Endothelial cell of umbilical vein (primary cell): Measurements from ENCODE around the gene MRM2. TPM values are rescaled to one million over a fixed set of nuclear protein-coding genes. Genes with fewer than 3 reads are reported as not detected.

Source experiments
- BruUV-seq: library from RNA; stranded (reverse); fragments of 400-500 nt; replicated peaks from 2 replicates; lab custom pipeline; 2021; lab: Mats Ljungman, UMichigan
- CTCF ChIA-PET: fragments of 300-600, 350-600 bp; sonication (Branson Sonifier 250); formaldehyde crosslinking; loops from one replicate; lab custom pipeline; 2021; ENCODE audit warnings: antibody characterized with exemption, inconsistent platforms; lab: Charles Lee
- POLR2A ChIA-PET: fragments of 300-600, 350-600 bp; sonication (Branson Sonifier 250); formaldehyde crosslinking; loops from one replicate; lab custom pipeline; 2021; ENCODE audit warnings: antibody characterized with exemption, inconsistent platforms; lab: Charles Lee
- DNase-seq: peaks from one replicate; pipeline ENCODE4 v3.0.0-alpha.2; 2011; ENCODE audit warnings: low read depth, low spot score
- FAIRE-seq: peaks from 2 replicates; lab custom pipeline; 2011; peaks lifted over from hg19 to GRCh38; lab: Jason Lieb, UNC
- H2AFZ ChIP-seq: 2 replicates; pipeline ENCODE4 v1.6.0; 2012; ENCODE audit warnings: low read depth, low read length, control low read depth, inconsistent platforms
- H3K27ac ChIP-seq: 2 replicates; pipeline ENCODE4 v1.5.1; 2011; ENCODE audit warnings: low read depth, mild to moderate bottlenecking, control low read depth, low read length, moderate library complexity; ENCODE audit not compliant: insufficient read depth
- H3K27me3 ChIP-seq, 2 experiments: 2 replicates each; pipeline versions ENCODE4 v1.6.0 to v1.6.1; 2011; ENCODE audit warnings: low read length in 2 of 2, mixed read lengths in 1 of 2; ENCODE audit not compliant: control insufficient read depth in 2 of 2, insufficient read depth in 2 of 2
- H3K36me3 ChIP-seq, 2 experiments: 2 replicates in 1 of 2; 3 replicates in 1 of 2; pipeline ENCODE4 v1.5.1; 2011; ENCODE audit warnings: low read length in 2 of 2, mild to moderate bottlenecking in 1 of 2, moderate library complexity in 1 of 2; ENCODE audit not compliant: control insufficient read depth in 2 of 2, insufficient read depth in 2 of 2; ENCODE audit errors: extremely low read depth in 1 of 2
- H3K4me1 ChIP-seq: 3 replicates; pipeline ENCODE4 v1.5.1; 2011; ENCODE audit warnings: mild to moderate bottlenecking, low read length; ENCODE audit not compliant: control insufficient read depth, insufficient read depth; ENCODE audit errors: extremely low read depth
- H3K4me2 ChIP-seq: 2 replicates; pipeline ENCODE4 v1.6.1; 2011; ENCODE audit warnings: low read length, control low read depth, mixed read lengths; ENCODE audit not compliant: insufficient read depth
- H3K4me3 ChIP-seq, 3 experiments: fragments of 200-600 bp in 1 of 3; sonication (generic), shearing (Covaris generic) in 1 of 3; replicated peaks in 1 of 3; 2 replicates each; pipeline ENCODE4 v1.5.1; 2011 to 2016; ENCODE audit warnings: control low read depth in 3 of 3, low read length in 3 of 3, mild to moderate bottlenecking in 2 of 3, inconsistent platforms in 1 of 3, low read depth in 1 of 3, moderate library complexity in 1 of 3; ENCODE audit not compliant: insufficient read depth in 1 of 3
- H3K79me2 ChIP-seq: 2 replicates; pipeline ENCODE4 v1.6.0; 2012; ENCODE audit warnings: low read length, inconsistent platforms; ENCODE audit not compliant: control insufficient read depth, insufficient read depth
- H3K9ac ChIP-seq: replicated peaks from 2 replicates; pipeline ENCODE3; 2011; ENCODE audit warnings: low read length, control low read depth; ENCODE audit not compliant: insufficient read depth; ENCODE audit errors: extremely low read depth
- H3K9me1 ChIP-seq: replicated peaks from 3 replicates; pipeline ENCODE4 v1.6.0; 2011; ENCODE audit warnings: mild to moderate bottlenecking, low read length; ENCODE audit not compliant: control insufficient read depth, insufficient read depth; ENCODE audit errors: extremely low read depth
- H3K9me3 ChIP-seq: replicated peaks from 2 replicates; pipeline ENCODE4 v1.5.1; 2012; ENCODE audit warnings: low read length, inconsistent platforms; ENCODE audit not compliant: control insufficient read depth, insufficient read depth
- H4K20me1 ChIP-seq: replicated peaks from 2 replicates; pipeline ENCODE3; 2011; ENCODE audit warnings: mild to moderate bottlenecking, low read length; ENCODE audit not compliant: control insufficient read depth, insufficient read depth; ENCODE audit errors: extremely low read depth
- FOS ChIP-seq: IDR thresholded peaks from 2 replicates; pipeline ENCODE4 v1.6.1; 2011; ENCODE audit warnings: mild to moderate bottlenecking, low read length, moderate library complexity, borderline replicate concordance; ENCODE audit not compliant: insufficient read depth
- JUN ChIP-seq: IDR thresholded peaks from 2 replicates; pipeline ENCODE4 v1.6.1; 2011; ENCODE audit warnings: borderline replicate concordance, low read depth; ENCODE audit not compliant: insufficient read length, insufficient read depth
- MYC ChIP-seq: IDR thresholded peaks from one replicate; pipeline ENCODE4 v1.6.1; 2011; ENCODE audit warnings: mild to moderate bottlenecking, low read depth, low read length
- POLR2AphosphoS5 ChIP-seq: IDR thresholded peaks from 2 replicates; pipeline ENCODE4 v1.6.1; 2012; ENCODE audit warnings: low read depth, mild to moderate bottlenecking, control low read depth, low read length, moderate library complexity; ENCODE audit not compliant: insufficient read depth
- dilution Hi-C: fragments of 300-500 bp; cut with MboI; formaldehyde crosslinking; loops from one replicate; pipeline ENCODE4 v1.15.0; 2019; ENCODE audit warnings: low sequenced_read_pairs; ENCODE audit not compliant: extremely low pct_ligation_motif_present
- intact Hi-C: fragments of 100-400 bp; cut with micrococcal nuclease; formaldehyde crosslinking; loops from one replicate; pipeline ENCODE4 v1.10.0; 2022
- polyA plus RNA-seq, 4 experiments: library from polyadenylated mRNA; depleted of rRNA in 3 of 4; stranded (reverse) in 3 of 4; unstranded in 1 of 4; fragments of >200 nt; gene quantifications; 2 replicates each; pipeline versions ENCODE4 v1.2.1 to v1.2.3, GENCODE V29; 2011 to 2012; ENCODE audit warnings: missing spikeins in 1 of 4
- total RNA-seq: library from RNA; stranded (reverse); gene quantifications from 2 replicates; pipeline ENCODE4 v1.2.3, GENCODE V29; 2021
- TF ChIP-seq, protein P1 (sequence below): IDR thresholded peaks from 2 replicates; pipeline ENCODE4 v1.6.1; 2011; ENCODE audit not compliant: insufficient read depth, insufficient read length
- TF ChIP-seq, protein P2 (sequence below), 2 donors: IDR thresholded peaks; 1 replicate in 1 of 2; 2 replicates in 1 of 2; pipeline ENCODE4 v1.5.1; 2011; ENCODE audit warnings: low read length in 2 of 2, mild to moderate bottlenecking in 2 of 2, moderate library complexity in 2 of 2, control low read depth in 1 of 2, inconsistent platforms in 1 of 2, low read depth in 1 of 2; ENCODE audit not compliant: insufficient read depth in 1 of 2; ENCODE audit errors: extremely low read depth in 1 of 2

The MRM2 gene
- total and polyA plus RNA-seq, 2 donors (not counting 3 experiments of a cell fraction or from before 2014, with no cell fraction given), result 10.6 to 20.8 TPM

DNA sequence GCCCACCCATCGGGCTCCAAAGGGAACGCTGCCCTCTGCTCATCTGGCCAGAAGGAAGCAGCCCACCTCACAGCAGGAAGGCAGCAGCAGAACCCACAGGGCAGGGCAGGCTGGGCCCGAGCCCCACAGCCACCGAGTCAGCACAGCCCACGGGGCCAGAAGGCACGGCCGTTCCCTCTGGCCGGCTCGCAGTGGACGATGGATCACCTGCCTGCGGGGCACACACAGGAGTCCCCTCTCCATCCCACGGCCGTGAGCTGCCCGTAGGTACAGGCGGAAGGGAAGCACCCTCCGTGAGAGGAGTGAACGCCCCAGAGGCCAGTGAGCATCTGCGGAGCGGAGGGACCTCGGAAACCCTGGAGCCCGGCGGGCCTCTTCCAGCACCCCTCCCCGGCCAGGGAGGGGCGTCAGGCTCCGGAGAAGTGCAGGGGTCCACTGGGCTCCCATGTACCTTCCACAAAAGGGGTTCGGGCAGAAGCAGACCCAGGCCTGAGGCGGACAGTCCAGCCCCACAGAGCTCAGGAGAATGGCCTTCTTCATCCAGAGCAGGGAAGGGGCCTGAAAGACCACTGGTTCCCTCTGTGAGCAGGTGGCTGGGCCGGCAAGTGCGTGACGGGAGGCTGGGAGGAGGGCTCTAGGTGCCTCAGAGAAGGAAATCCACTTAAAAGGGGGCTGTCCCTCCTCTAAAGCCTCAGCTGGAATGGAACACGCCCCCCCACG lies 11.7 kb upstream of the MRM2 start:
- no peak overlapping the region for H3K9ac ChIP-seq
- FAIRE-seq (no peak), DNase-seq (no peak)
- H2AFZ ChIP-seq, result no peak overlapping the region
- BruUV-seq, result TSS peak; percentile 24
- intact Hi-C loops (no loop called here), dilution Hi-C loops (no loop called here)
- H3K27ac ChIP-seq, result no peak overlapping the region
- H3K27me3 ChIP-seq, result no peaks in the 10 kb centered on the region
- H3K9me3 ChIP-seq, result no peaks in the 10 kb centered on the region
- no peak overlapping the region for H3K4me2 ChIP-seq
- POLR2A ChIA-PET, result no interaction called here
- no peak for TF ChIP-seq POLR2AphosphoS5
- no peak for TF ChIP-seq JUN
- no peak for TF ChIP-seq FOS
- TF ChIP-seq, protein P1, sequence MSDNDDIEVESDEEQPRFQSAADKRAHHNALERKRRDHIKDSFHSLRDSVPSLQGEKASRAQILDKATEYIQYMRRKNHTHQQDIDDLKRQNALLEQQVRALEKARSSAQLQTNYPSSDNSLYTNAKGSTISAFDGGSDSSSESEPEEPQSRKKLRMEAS, result no peak
- TF ChIP-seq, protein P2, sequence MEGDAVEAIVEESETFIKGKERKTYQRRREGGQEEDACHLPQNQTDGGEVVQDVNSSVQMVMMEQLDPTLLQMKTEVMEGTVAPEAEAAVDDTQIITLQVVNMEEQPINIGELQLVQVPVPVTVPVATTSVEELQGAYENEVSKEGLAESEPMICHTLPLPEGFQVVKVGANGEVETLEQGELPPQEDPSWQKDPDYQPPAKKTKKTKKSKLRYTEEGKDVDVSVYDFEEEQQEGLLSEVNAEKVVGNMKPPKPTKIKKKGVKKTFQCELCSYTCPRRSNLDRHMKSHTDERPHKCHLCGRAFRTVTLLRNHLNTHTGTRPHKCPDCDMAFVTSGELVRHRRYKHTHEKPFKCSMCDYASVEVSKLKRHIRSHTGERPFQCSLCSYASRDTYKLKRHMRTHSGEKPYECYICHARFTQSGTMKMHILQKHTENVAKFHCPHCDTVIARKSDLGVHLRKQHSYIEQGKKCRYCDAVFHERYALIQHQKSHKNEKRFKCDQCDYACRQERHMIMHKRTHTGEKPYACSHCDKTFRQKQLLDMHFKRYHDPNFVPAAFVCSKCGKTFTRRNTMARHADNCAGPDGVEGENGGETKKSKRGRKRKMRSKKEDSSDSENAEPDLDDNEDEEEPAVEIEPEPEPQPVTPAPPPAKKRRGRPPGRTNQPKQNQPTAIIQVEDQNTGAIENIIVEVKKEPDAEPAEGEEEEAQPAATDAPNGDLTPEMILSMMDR (IDR thresholded peaks at IDR 0.05; ENCODE audit: extremely low read depth in 1 of 2, insufficient read depth in 1 of 2, low read depth in 1 of 2, low read length in 2 of 2), result no peak
- TF ChIP-seq MYC, result no peak
- peaks cover 0 to 12% of the 10 kb centered on the region in 2 experiments for H3K36me3 ChIP-seq
- H3K4me1 ChIP-seq, result peaks cover 13% of the 10 kb centered on the region
- no peaks in the 10 kb centered on the region for H3K9me1 ChIP-seq
- no peak overlapping the region for H3K4me3 ChIP-seq
- no peaks in the 10 kb centered on the region for H3K79me2 ChIP-seq
- no peaks in the 10 kb centered on the region for H4K20me1 ChIP-seq
- CTCF ChIA-PET, result no interaction called here
